ENCODE results near the gene DLX2.
A peak's percentile ranks its signal among the peaks of the same experiment; 100 is the strongest.

DLX2 gene

GRCh38 chr2:172107690-172108586 lies 5.2 kb upstream of the DLX2 start:
- no peak for DNase-seq

GRCh38 chr2:172106108-172106961 lies 3.6 kb upstream of the DLX2 start:
- DNase-seq = peak; percentile 47 to 52

- no peak for DNase-seq
Observed at GRCh38 chr2:172105471-172106107, 2.9 kb upstream of the DLX2 start.

GRCh38 chr2:172103471-172104272 lies 972 bp upstream of the DLX2 start:
- DNase-seq = peak; percentile 85 to 88

GRCh38 chr2:172101821-172102390 lies 794 bp downstream of the DLX2 start:
- no peak for DNase-seq

GRCh38 chr2:172100935-172101820 lies 1.5 kb downstream of the DLX2 start:
- DNase-seq = no peak

- DNase-seq = no peak
Observed at GRCh38 chr2:172100080-172100934, 2.4 kb downstream of the DLX2 start.

- DNase-seq = no peak
Observed at GRCh38 chr2:172099472-172100079, 3.1 kb downstream of the DLX2 start.

- DNase-seq = no peak
Observed at GRCh38 chr2:172098650-172099471, 3.8 kb downstream of the DLX2 start.

GRCh38 chr2:172098287-172098649 lies 4.4 kb downstream of the DLX2 start:
- no peak for DNase-seq

GRCh38 chr2:172097557-172098131 lies 5.1 kb downstream of the DLX2 start:
- no peak for DNase-seq

- DNase-seq = no peak
Observed at GRCh38 chr2:172096626-172097547, 5.8 kb downstream of the DLX2 start.

- DNase-seq = no peak
Observed at GRCh38 chr2:172095905-172096625, 6.6 kb downstream of the DLX2 start.

- DNase-seq = peak; percentile 34 to 53
Observed at GRCh38 chr2:172095146-172095904, 7.4 kb downstream of the DLX2 start.

Data from inflammatory macrophage (primary cell).